Ovary (tissue), 3 donors: ENCODE measurements around the gene CSF3R.
"Not testable (repeated sequence)": the region's sequence is repeated elsewhere in the genome, so short reads cannot be mapped to it uniquely, and the experiment has no call there.

ENCODE experiments used
- EP300 ChIP-seq: sonication (generic); formaldehyde crosslinking; IDR thresholded peaks from one replicate; pipeline ENCODE4 v1.6.1; 2017; ENCODE audit warnings: antibody characterized with exemption
- POLR2A ChIP-seq: fragments of 450-650 bp; IDR thresholded peaks from one replicate; pipeline ENCODE4 v1.6.1; 2017; ENCODE audit warnings: antibody characterized with exemption, mild to moderate bottlenecking, moderate library complexity
- TF ChIP-seq, protein P1 (sequence below), 3 donors: fragments of 450-650 bp in 2 of 3; fragments of 200-600 bp in 1 of 3; IDR thresholded peaks; one replicate each; pipeline versions ENCODE4 v1.5.1 to v1.8.0; 2016 to 2022; ENCODE audit warnings: antibody characterized with exemption in 3 of 3, mild to moderate bottlenecking in 1 of 3
- donor health status: DM: no; HTN: no; CAD: no.

DNA sequence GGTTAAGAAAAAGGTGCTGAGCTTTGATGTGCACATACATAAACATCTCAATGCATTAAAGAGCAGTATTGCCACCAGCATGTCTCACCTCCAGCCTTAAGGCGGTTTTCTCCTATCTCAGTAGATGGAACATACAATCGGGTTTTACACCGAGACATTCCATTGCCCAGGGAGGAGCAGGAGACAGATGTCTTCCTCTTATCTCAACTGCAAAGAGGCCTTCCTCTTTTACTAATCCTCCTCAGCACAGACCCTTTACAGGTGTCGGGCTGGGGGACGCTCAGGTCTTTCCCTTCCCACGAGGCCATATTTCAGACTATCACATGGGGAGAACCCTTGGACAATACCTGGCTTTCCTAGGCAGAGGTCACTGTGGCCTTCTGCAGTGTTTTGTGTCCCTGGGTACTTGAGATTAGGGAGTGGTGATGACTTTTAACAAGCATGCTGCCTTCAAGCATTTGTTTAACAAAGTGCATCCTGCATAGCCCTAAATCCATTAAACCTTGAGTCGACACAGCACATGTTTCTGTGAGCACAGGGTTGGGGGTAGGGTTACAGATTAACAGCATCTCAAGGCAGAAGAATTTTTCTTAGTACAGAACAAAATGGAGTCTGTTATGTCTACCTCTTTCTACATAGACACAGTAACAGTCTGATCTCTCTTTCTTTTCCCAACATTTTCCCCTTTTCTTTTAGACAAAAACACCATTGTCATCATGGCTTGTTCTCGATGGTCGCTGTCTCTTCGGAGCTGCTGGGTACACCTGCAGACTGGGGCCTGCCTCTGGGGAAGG lies 6.7 kb upstream of the CSF3R start:
- TF ChIP-seq, protein P1, sequence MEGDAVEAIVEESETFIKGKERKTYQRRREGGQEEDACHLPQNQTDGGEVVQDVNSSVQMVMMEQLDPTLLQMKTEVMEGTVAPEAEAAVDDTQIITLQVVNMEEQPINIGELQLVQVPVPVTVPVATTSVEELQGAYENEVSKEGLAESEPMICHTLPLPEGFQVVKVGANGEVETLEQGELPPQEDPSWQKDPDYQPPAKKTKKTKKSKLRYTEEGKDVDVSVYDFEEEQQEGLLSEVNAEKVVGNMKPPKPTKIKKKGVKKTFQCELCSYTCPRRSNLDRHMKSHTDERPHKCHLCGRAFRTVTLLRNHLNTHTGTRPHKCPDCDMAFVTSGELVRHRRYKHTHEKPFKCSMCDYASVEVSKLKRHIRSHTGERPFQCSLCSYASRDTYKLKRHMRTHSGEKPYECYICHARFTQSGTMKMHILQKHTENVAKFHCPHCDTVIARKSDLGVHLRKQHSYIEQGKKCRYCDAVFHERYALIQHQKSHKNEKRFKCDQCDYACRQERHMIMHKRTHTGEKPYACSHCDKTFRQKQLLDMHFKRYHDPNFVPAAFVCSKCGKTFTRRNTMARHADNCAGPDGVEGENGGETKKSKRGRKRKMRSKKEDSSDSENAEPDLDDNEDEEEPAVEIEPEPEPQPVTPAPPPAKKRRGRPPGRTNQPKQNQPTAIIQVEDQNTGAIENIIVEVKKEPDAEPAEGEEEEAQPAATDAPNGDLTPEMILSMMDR (IDR thresholded peaks at IDR 0.05), result not testable (repeated sequence)
- TF ChIP-seq POLR2A, EP300: not testable (repeated sequence)
